ENCODE measurements around the gene MDFI.

MDFI gene

DNA sequence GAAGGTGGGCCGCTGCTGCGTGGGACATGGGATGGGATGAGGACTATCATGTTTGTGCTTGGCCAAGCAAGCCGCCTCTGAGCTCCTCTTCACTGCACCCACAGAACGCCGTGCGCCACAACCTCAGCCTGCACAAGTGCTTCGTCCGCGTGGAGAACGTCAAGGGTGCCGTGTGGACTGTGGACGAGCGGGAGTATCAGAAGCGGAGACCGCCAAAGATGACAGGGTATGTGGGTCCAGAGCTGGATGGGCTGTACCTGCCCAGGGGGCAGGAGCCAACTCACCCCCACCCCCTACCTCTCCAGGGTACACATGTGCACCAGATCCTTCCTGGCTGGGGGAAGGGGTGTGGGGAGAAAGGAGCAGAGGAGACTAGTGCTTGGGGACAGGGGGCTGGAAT is 43.5 kb upstream of the MDFI start:
- no peak for TF ChIP-seq POLR2AphosphoS5 (IDR thresholded peaks at IDR 0.05; ENCODE audit: low read depth, low read length)
- no peak for TF ChIP-seq TAF1 (IDR thresholded peaks at IDR 0.05; ENCODE audit: borderline replicate concordance, insufficient read depth, low read length)
- TF ChIP-seq, protein P1, sequence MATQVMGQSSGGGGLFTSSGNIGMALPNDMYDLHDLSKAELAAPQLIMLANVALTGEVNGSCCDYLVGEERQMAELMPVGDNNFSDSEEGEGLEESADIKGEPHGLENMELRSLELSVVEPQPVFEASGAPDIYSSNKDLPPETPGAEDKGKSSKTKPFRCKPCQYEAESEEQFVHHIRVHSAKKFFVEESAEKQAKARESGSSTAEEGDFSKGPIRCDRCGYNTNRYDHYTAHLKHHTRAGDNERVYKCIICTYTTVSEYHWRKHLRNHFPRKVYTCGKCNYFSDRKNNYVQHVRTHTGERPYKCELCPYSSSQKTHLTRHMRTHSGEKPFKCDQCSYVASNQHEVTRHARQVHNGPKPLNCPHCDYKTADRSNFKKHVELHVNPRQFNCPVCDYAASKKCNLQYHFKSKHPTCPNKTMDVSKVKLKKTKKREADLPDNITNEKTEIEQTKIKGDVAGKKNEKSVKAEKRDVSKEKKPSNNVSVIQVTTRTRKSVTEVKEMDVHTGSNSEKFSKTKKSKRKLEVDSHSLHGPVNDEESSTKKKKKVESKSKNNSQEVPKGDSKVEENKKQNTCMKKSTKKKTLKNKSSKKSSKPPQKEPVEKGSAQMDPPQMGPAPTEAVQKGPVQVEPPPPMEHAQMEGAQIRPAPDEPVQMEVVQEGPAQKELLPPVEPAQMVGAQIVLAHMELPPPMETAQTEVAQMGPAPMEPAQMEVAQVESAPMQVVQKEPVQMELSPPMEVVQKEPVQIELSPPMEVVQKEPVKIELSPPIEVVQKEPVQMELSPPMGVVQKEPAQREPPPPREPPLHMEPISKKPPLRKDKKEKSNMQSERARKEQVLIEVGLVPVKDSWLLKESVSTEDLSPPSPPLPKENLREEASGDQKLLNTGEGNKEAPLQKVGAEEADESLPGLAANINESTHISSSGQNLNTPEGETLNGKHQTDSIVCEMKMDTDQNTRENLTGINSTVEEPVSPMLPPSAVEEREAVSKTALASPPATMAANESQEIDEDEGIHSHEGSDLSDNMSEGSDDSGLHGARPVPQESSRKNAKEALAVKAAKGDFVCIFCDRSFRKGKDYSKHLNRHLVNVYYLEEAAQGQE (IDR thresholded peaks at IDR 0.05; ENCODE audit: insufficient read depth in 1 of 2, low read depth in 2 of 2, low read length in 2 of 2) = no peak
- no peak for TF ChIP-seq FOXP2 (optimal IDR thresholded peaks at IDR 0.05; ENCODE audit: borderline replicate concordance, extremely low read depth, extremely low read length, insufficient read depth)

DNA sequence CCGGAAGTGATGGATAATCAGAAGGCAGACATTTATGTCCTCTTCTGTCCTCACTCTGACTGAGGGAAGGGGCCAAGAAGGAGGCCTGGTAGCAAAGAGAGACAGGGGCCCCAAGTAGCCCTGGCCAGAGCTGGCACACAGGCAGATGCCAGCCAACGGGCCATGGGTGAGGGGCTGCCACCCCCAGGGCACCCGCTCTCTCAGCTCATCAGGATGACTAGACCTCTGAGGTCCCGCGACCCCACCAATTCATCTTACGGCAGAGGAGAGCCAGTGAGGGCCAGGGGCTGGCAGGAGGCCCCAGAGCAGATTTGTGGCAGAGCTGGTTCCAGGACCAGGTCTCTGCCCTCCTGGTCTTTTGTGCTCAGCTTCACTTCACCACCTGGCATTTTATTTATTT is 43.1 kb upstream of the MDFI start:
- TF ChIP-seq, protein P1 (IDR thresholded peaks at IDR 0.05; ENCODE audit: insufficient read depth in 1 of 2, low read depth in 2 of 2, low read length in 2 of 2) = no peak
- TF ChIP-seq TAF1 (IDR thresholded peaks at IDR 0.05; ENCODE audit: borderline replicate concordance, insufficient read depth, low read length) (no peak), SIN3A (IDR thresholded peaks at IDR 0.05; ENCODE audit: borderline replicate concordance, insufficient read depth, low read length) (no peak), FOXP2 (optimal IDR thresholded peaks at IDR 0.05; ENCODE audit: borderline replicate concordance, extremely low read depth, extremely low read length, insufficient read depth) (no peak), POLR2AphosphoS5 (IDR thresholded peaks at IDR 0.05; ENCODE audit: low read depth, low read length) (no peak)

DNA sequence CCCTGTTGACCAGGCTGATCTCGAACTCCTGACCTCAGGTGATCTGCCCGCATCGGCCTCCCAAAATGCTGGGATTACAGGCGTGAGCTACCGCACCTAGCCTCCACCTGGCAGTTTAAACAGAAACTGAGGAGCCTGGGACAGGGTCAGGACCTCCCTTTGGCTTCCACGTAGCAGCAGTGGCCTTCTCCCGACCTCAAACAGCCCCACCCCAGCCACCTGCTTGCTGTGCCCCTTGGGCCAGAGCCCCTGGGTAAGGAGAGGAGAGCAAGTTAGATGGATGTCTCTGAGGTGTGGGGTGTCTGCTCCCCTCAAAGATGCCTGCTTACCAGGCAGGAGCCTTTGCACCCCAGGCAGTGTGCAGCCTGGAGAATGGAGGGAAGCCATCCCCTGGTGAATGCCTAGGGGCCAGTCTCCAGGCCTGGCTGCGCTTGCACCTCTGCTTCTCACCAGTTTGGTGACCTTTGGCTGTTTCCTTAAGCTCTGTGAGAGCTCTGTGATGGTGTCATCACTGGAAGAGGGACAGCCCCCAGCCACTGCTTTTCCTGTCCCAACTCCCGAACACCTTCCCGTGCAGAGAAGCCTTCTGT is 42.1 kb upstream of the MDFI start:
- no peak for TF ChIP-seq TAF1 (IDR thresholded peaks at IDR 0.05; ENCODE audit: borderline replicate concordance, insufficient read depth, low read length)
- no peak for TF ChIP-seq FOXP2 (optimal IDR thresholded peaks at IDR 0.05; ENCODE audit: borderline replicate concordance, extremely low read depth, extremely low read length, insufficient read depth)
- TF ChIP-seq, protein P1 (IDR thresholded peaks at IDR 0.05; ENCODE audit: insufficient read depth in 1 of 2, low read depth in 2 of 2, low read length in 2 of 2) = no peak
- no peak for TF ChIP-seq POLR2AphosphoS5 (IDR thresholded peaks at IDR 0.05; ENCODE audit: low read depth, low read length)
- no peak for TF ChIP-seq SIN3A (IDR thresholded peaks at IDR 0.05; ENCODE audit: borderline replicate concordance, insufficient read depth, low read length)

DNA sequence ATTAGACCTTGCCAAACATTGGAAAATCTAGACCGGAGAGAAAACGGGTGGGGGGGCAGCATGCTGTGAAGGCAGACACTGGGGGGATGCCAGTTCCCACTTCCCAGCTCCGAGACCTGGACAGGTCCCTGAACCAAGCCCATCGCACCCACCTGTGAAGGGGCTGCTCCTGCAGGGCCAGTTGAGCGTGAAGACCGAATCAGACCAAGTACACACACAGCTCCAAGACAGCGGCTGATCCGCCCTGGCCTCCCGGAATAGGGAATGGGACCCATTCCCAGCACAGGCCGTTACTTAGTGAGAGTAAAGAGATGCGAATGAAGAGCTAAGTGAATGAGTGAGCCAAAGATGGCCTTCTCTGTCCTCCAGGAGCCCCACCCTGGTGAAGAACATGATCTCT is 41.5 kb upstream of the MDFI start:
- TF ChIP-seq FOXP2 (optimal IDR thresholded peaks at IDR 0.05; ENCODE audit: borderline replicate concordance, extremely low read depth, extremely low read length, insufficient read depth) (no peak), POLR2AphosphoS5 (IDR thresholded peaks at IDR 0.05; ENCODE audit: low read depth, low read length) (no peak), TAF1 (IDR thresholded peaks at IDR 0.05; ENCODE audit: borderline replicate concordance, insufficient read depth, low read length) (no peak), SIN3A (IDR thresholded peaks at IDR 0.05; ENCODE audit: borderline replicate concordance, insufficient read depth, low read length) (no peak)
- TF ChIP-seq, protein P1 (IDR thresholded peaks at IDR 0.05; ENCODE audit: insufficient read depth in 1 of 2, low read depth in 2 of 2, low read length in 2 of 2) = no peak
